Esophagus muscularis mucosa (tissue), 4 donors: ENCODE results near the gene NTN1. TPM values are rescaled to one million over a fixed set of nuclear protein-coding genes. Genes with fewer than 3 reads are reported as not detected.

Source experiments
- DNase-seq: peaks from one replicate; pipeline ENCODE4 v3.0.0-alpha.2; 2017; ENCODE audit errors: extremely low spot score
- H3K27ac ChIP-seq, 4 donors: fragments of 200-600 bp; sonication (generic); replicated peaks in 1 of 4; 1 replicate in 3 of 4; 2 replicates in 1 of 4; pipeline ENCODE4 v1.5.1; 2016 to 2019; ENCODE audit warnings: mild to moderate bottlenecking in 1 of 4
- H3K27me3 ChIP-seq, 4 donors: fragments of 200-600 bp; sonication (generic); one replicate each; pipeline versions ENCODE4 v1.5.1 to v1.6.0; 2016 to 2019
- H3K36me3 ChIP-seq, 4 donors: fragments of 200-600 bp; sonication (generic); one replicate each; pipeline ENCODE4 v1.5.1; 2016 to 2019
- H3K4me1 ChIP-seq, 4 donors: fragments of 200-600 bp; sonication (generic); one replicate each; pipeline ENCODE4 v1.5.1; 2016 to 2019
- H3K4me3 ChIP-seq, 4 donors: fragments of 200-600 bp; sonication (generic); 1 replicate in 2 of 4; 2 replicates in 2 of 4; pipeline ENCODE4 v1.5.1; 2016 to 2019; ENCODE audit warnings: mild to moderate bottlenecking in 4 of 4, moderate library complexity in 1 of 4
- H3K9me3 ChIP-seq, 4 donors: fragments of 200-600 bp; sonication (generic); 1 replicate in 3 of 4; 2 replicates in 1 of 4; pipeline ENCODE4 v1.5.1; 2016 to 2019
- EP300 ChIP-seq: sonication (generic); formaldehyde crosslinking; IDR thresholded peaks from one replicate; pipeline ENCODE4 v1.6.1; 2017; ENCODE audit warnings: antibody characterized with exemption
- POLR2A ChIP-seq: fragments of 450-650 bp; IDR thresholded peaks from one replicate; pipeline ENCODE4 v1.6.1; 2017; ENCODE audit warnings: antibody characterized with exemption, moderate library complexity, mild to moderate bottlenecking, low read depth
- POLR2AphosphoS5 ChIP-seq, 2 donors: sonication (generic); formaldehyde crosslinking; IDR thresholded peaks; one replicate each; pipeline ENCODE4 v1.6.1; 2017; ENCODE audit warnings: antibody characterized with exemption in 2 of 2
- WGBS: methylation state at CpG from one replicate; pipeline ENCODE4 v1.1.5; 2018; 5-methylcytosine and 5-hydroxymethylcytosine counted together
- intact Hi-C: fragments of 100-400 bp; cut with DNase I; formaldehyde crosslinking; loops from one replicate; pipeline ENCODE4 v1.15.1; 2023
- total RNA-seq, 4 donors: library from RNA; depleted of rRNA; stranded (reverse); fragments of >200 nt; gene quantifications; one replicate each; pipeline versions ENCODE4 v1.1.0 to v1.2.1, GENCODE V29; 2016
- TF ChIP-seq, protein P1 (sequence below), 3 experiments: fragments of 200-600 bp in 2 of 3; fragments of 450-650 bp in 1 of 3; sonication (generic) in 2 of 3; IDR thresholded peaks; one replicate each; pipeline ENCODE4 v1.5.1; 2017 to 2019; ENCODE audit warnings: antibody characterized with exemption in 3 of 3, mild to moderate bottlenecking in 2 of 3, moderate library complexity in 1 of 3

Gene NTN1
- total RNA-seq, 4 donors from 2014 or later = 69.3 to 179 (median 117) TPM

- Histone ChIP-seq H3K4me1 (peaks cover 0 to 46% (median 38%) of the 10 kb centered on the region in 4 donors), H3K27ac (no peak overlapping the region), H3K36me3 (no peaks in the 10 kb centered on the region), H3K9me3 (no peaks in the 10 kb centered on the region), H3K4me3 (no peak overlapping the region), H3K27me3 (no peaks in the 10 kb centered on the region)
- 83% methylated on average over 7 of the region's 7 CpGs for WGBS
- TF ChIP-seq POLR2AphosphoS5 (IDR thresholded peaks at IDR 0.05) = no peak
- TF ChIP-seq, protein P1, sequence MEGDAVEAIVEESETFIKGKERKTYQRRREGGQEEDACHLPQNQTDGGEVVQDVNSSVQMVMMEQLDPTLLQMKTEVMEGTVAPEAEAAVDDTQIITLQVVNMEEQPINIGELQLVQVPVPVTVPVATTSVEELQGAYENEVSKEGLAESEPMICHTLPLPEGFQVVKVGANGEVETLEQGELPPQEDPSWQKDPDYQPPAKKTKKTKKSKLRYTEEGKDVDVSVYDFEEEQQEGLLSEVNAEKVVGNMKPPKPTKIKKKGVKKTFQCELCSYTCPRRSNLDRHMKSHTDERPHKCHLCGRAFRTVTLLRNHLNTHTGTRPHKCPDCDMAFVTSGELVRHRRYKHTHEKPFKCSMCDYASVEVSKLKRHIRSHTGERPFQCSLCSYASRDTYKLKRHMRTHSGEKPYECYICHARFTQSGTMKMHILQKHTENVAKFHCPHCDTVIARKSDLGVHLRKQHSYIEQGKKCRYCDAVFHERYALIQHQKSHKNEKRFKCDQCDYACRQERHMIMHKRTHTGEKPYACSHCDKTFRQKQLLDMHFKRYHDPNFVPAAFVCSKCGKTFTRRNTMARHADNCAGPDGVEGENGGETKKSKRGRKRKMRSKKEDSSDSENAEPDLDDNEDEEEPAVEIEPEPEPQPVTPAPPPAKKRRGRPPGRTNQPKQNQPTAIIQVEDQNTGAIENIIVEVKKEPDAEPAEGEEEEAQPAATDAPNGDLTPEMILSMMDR (IDR thresholded peaks at IDR 0.05) = no peak
- no peak for TF ChIP-seq EP300
- TF ChIP-seq POLR2A = no peak
- intact Hi-C loops = no loop called here
- no peak for DNase-seq
Observed at GRCh38 chr17:9080296-9080914, 59.1 kb downstream of the NTN1 start.

DNA sequence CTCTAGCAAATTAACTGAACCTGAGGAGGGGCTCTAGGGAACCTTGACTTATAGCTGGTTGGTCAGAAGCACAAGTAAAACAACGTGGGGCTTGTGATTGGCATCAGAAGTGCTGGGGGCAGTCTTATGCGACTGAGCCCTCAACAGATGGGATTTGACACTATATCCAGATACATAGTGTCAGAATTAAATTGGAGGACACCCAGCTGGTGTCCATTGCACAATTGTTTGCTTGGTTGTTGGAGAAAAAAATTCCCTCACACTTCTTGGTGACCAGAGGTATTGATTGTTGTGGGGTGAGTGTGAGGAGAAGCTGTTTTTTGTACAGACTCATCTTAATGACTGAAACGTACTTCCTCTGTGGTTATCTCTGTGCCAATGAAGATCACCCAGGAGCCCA lies 59.7 kb downstream of the NTN1 start:
- H3K4me1 ChIP-seq = peaks cover 0 to 41% (median 32%) of the 10 kb centered on the region in 4 donors
- intact Hi-C loops = no loop called here
- H3K9me3 ChIP-seq = no peaks in the 10 kb centered on the region
- no peaks in the 10 kb centered on the region for H3K27me3 ChIP-seq
- H3K36me3 ChIP-seq = no peaks in the 10 kb centered on the region
- H3K27ac ChIP-seq = no peak overlapping the region
- no peak overlapping the region for H3K4me3 ChIP-seq
- WGBS = 100% methylated on average over 1 of the region's 3 CpGs
- no peak for DNase-seq
- TF ChIP-seq, protein P1 (IDR thresholded peaks at IDR 0.05) = no peak
- TF ChIP-seq POLR2A = no peak
- no peak for TF ChIP-seq POLR2AphosphoS5 (IDR thresholded peaks at IDR 0.05)
- no peak for TF ChIP-seq EP300

DNA sequence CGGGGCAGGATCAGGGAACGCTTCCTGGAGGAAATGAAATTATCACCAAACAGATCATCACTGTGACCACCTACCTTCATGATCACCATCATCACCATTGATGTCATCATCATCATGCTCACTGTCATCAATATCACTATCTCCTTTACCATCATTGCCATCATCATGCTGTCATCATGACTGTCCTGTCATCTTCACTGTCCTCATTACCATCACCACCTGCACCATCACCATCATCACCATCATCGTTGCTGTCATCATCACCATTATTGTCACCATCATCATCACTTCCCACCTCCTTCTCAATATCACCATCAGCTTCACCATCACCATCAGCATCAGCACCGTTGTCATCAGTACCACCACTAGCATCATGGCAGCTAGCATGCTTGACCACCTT lies 65.3 kb downstream of the NTN1 start:
- Histone ChIP-seq H3K9me3 (no peaks in the 10 kb centered on the region), H3K4me1 (peaks cover 0 to 51% (median 47%) of the 10 kb centered on the region in 4 donors), H3K36me3 (peaks cover 0 to 4% (median 0%) of the 10 kb centered on the region in 4 donors), H3K4me3 (no peak overlapping the region), H3K27me3 (no peaks in the 10 kb centered on the region), H3K27ac (no peak overlapping the region)
- intact Hi-C loops = no loop called here
- TF ChIP-seq POLR2A = no peak
- TF ChIP-seq EP300 = no peak
- no peak for TF ChIP-seq POLR2AphosphoS5 (IDR thresholded peaks at IDR 0.05)
- TF ChIP-seq, protein P1 (IDR thresholded peaks at IDR 0.05) = no peak
- DNase-seq = no peak
- 95% methylated on average over 4 of the region's 4 CpGs for WGBS

DNA sequence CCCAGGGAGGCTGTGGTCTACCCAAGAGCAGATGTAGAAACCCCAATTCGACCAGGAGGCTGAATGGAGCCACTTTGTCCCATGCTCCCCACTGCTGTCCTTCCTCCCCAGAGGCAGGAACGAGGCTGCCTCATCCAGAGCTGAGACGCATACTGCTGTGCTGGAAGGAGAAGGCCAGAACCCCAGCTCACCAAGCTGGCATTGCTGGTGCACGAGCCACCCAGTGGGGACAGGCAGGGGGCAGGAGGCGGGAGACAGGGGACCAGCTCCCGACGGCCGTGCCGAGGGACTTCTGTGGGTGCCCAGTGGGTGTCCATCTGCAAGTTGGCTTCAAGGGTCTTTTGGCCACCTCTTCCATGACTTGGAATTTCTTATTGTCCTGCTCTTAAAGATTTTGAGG lies 66.6 kb downstream of the NTN1 start:
- Histone ChIP-seq H3K27ac (peak overlapping the region in 1 of 4 donors; percentile 81), H3K36me3 (peaks cover 0 to 4% (median 0%) of the 10 kb centered on the region in 4 donors), H3K4me1 (peaks cover 0 to 48% (median 43%) of the 10 kb centered on the region in 4 donors), H3K4me3 (no peak overlapping the region), H3K27me3 (no peaks in the 10 kb centered on the region), H3K9me3 (no peaks in the 10 kb centered on the region)
- DNase-seq = no peak
- TF ChIP-seq, protein P1 (IDR thresholded peaks at IDR 0.05) = no peak
- no peak for TF ChIP-seq POLR2AphosphoS5 (IDR thresholded peaks at IDR 0.05)
- TF ChIP-seq POLR2A = no peak
- no peak for TF ChIP-seq EP300
- WGBS = 96% methylated on average over 7 of the region's 9 CpGs
- intact Hi-C loops = no loop called here
